NCI-H345 treated with DMSO at 0.1 percent for 48 hours (cell line): ENCODE measurements around the gene SPATA12.
"Not testable (repeated sequence)": the region's sequence is repeated elsewhere in the genome, so short reads cannot be mapped to it uniquely, and the experiment has no call there.

Source experiments
- DNase-seq: peaks from one replicate; lab custom pipeline; 2025; ENCODE audit not compliant: unreplicated experiment; lab: John Stamatoyannopoulos, UW

The SPATA12 gene

GRCh38 chr3:57082481-57082880 is 22.0 kb downstream of the SPATA12 start:
- DNase-seq = no peak

- DNase-seq = not testable (repeated sequence)
Observed at GRCh38 chr3:57083266-57083995, 23.0 kb downstream of the SPATA12 start.

GRCh38 chr3:57085211-57085610 is 24.7 kb downstream of the SPATA12 start:
- DNase-seq = no peak

- no peak for DNase-seq
Observed at GRCh38 chr3:57086201-57086600, 25.7 kb downstream of the SPATA12 start.

- DNase-seq = no peak
Observed at GRCh38 chr3:57087361-57088092, 27.1 kb downstream of the SPATA12 start.

GRCh38 chr3:57088503-57088902 is 28.0 kb downstream of the SPATA12 start:
- no peak for DNase-seq

- no peak for DNase-seq
Observed at GRCh38 chr3:57089043-57089442, 28.6 kb downstream of the SPATA12 start.

GRCh38 chr3:57091521-57092273 is 31.2 kb downstream of the SPATA12 start:
- no peak for DNase-seq

GRCh38 chr3:57093489-57093888 is 33.0 kb downstream of the SPATA12 start:
- DNase-seq = no peak

- DNase-seq = no peak
Observed at GRCh38 chr3:57093971-57094535, 33.6 kb downstream of the SPATA12 start.

- no peak for DNase-seq
Observed at GRCh38 chr3:57094575-57094974, 34.1 kb downstream of the SPATA12 start.

GRCh38 chr3:57095363-57095762 is 34.9 kb downstream of the SPATA12 start:
- no peak for DNase-seq

- DNase-seq = no peak
Observed at GRCh38 chr3:57097536-57097935, 37.1 kb downstream of the SPATA12 start.

GRCh38 chr3:57098418-57099310 is 38.2 kb downstream of the SPATA12 start:
- DNase-seq = no peak

GRCh38 chr3:57100046-57100695 is 39.7 kb downstream of the SPATA12 start:
- DNase-seq = peak; percentile 9

GRCh38 chr3:57105585-57105984 is 45.1 kb downstream of the SPATA12 start:
- DNase-seq = no peak

- DNase-seq = no peak
Observed at GRCh38 chr3:57108684-57109083, 48.2 kb downstream of the SPATA12 start.

- no peak for DNase-seq
Observed at GRCh38 chr3:57109437-57110199, 49.2 kb downstream of the SPATA12 start.

GRCh38 chr3:57110214-57110613 is 49.8 kb downstream of the SPATA12 start:
- no peak for DNase-seq
